GM12878 (cell line): ENCODE data around the gene CD163L1. TPM values are rescaled to one million over a fixed set of nuclear protein-coding genes. Genes with fewer than 3 reads are reported as not detected.

Source experiments
- ATAC-seq: fragments of 200-7000 bp; cut with Tn5 transposase; 3 replicates; pipeline ENCODE4 v1.9.1; 2020; ENCODE audit warnings: mild to moderate bottlenecking, moderate library complexity
- BruUV-seq: library from RNA; stranded (reverse); fragments of 400-500 nt; replicated peaks from 2 replicates; lab custom pipeline; 2021; lab: Mats Ljungman, UMichigan
- CTCF ChIA-PET: fragments of 300-600 bp; sonication (Branson Sonifier 250); formaldehyde crosslinking; extraction: SDS; loops from one replicate; lab custom pipeline; 2021; ENCODE audit warnings: inconsistent platforms; lab: Yijun Ruan, JAX
- POLR2A ChIA-PET: fragments of 350-600 bp; formaldehyde crosslinking; extraction: SDS; loops from one replicate; lab custom pipeline; 2021; ENCODE audit warnings: inconsistent platforms; lab: Charles Lee
- RAD21 ChIA-PET: fragments of 300-600 bp; sonication (Branson Sonifier 250); formaldehyde crosslinking; loops from one replicate; lab custom pipeline; 2023; ENCODE audit warnings: antibody characterized with exemption; ENCODE audit not compliant: unreplicated experiment; lab: Charles Lee
- SMC1A ChIA-PET: fragments of 300-600 bp; sonication (Branson Sonifier 250); formaldehyde crosslinking; loops from one replicate; lab custom pipeline; 2023; ENCODE audit not compliant: unreplicated experiment, uncharacterized antibody; lab: Charles Lee
- DNase-seq: peaks from one replicate; pipeline ENCODE4 v3.0.0-alpha.2; 2011; ENCODE audit warnings: low read depth, low spot score
- FAIRE-seq: peaks from 3 replicates; lab custom pipeline; 2011; peaks lifted over from hg19 to GRCh38; lab: Jason Lieb, UNC
- H2AFZ ChIP-seq: 2 replicates; pipeline ENCODE4 v1.6.0; 2011; ENCODE audit warnings: low read depth, low read length, control low read depth; ENCODE audit not compliant: control insufficient read depth
- H3K27ac ChIP-seq: 2 replicates; pipeline ENCODE4 v1.5.1; 2011; ENCODE audit warnings: control low read depth; ENCODE audit not compliant: control insufficient read depth, insufficient read depth
- H3K27me3 ChIP-seq, 2 experiments: replicated peaks in 1 of 2; 2 replicates each; pipeline versions ENCODE4 v1.6.0 to v1.6.1; 2011; ENCODE audit warnings: low read length in 1 of 2; ENCODE audit not compliant: control insufficient read depth in 2 of 2, insufficient read depth in 2 of 2
- H3K36me3 ChIP-seq, 2 experiments: 2 replicates each; pipeline ENCODE4 v1.5.1; 2011; ENCODE audit warnings: low read length in 1 of 2; ENCODE audit not compliant: control insufficient read depth in 2 of 2, insufficient read depth in 2 of 2
- H3K4me1 ChIP-seq: 2 replicates; pipeline ENCODE4 v1.6.1; 2011; ENCODE audit warnings: mild to moderate bottlenecking, low read length, moderate library complexity, mixed read lengths; ENCODE audit not compliant: control insufficient read depth, insufficient read depth
- H3K4me2 ChIP-seq: 2 replicates; pipeline ENCODE4 v1.6.0; 2011; ENCODE audit warnings: control low read depth; ENCODE audit not compliant: control insufficient read depth, insufficient read depth
- H3K4me3 ChIP-seq: fragments of 200-600 bp; sonication (generic); 2 replicates; pipeline ENCODE4 v1.5.1; 2016
- H3K79me2 ChIP-seq: 2 replicates; pipeline ENCODE4 v1.6.0; 2011; ENCODE audit warnings: low read length; ENCODE audit not compliant: control insufficient read depth, insufficient read depth
- H3K9ac ChIP-seq: 2 replicates; pipeline ENCODE4 v1.8.0; 2011; ENCODE audit warnings: low read length, control low read depth, mixed read lengths; ENCODE audit not compliant: control insufficient read depth, insufficient read depth
- H3K9me3 ChIP-seq: replicated peaks from 3 replicates; pipeline ENCODE4 v1.5.1; 2011; ENCODE audit warnings: mild to moderate bottlenecking, low read length; ENCODE audit not compliant: control insufficient read depth, insufficient read depth
- H4K20me1 ChIP-seq: 2 replicates; pipeline ENCODE4 v1.6.0; 2011; ENCODE audit not compliant: control insufficient read depth, insufficient read depth
- HCFC1 ChIP-seq: fragments of 150-350 bp; IDR thresholded peaks from 2 replicates; pipeline ENCODE4 v1.6.1; 2014; ENCODE audit warnings: low read length
- JUND ChIP-seq: IDR thresholded peaks from 2 replicates; pipeline ENCODE4 v1.6.1; 2012; ENCODE audit warnings: low read depth, mild to moderate bottlenecking, low read length, improper control_type of control experiment, moderate library complexity
- NR2C2 ChIP-seq: IDR thresholded peaks from 2 replicates; pipeline ENCODE4 v1.6.1; 2011; ENCODE audit warnings: borderline replicate concordance, low read depth; ENCODE audit not compliant: control insufficient read depth, insufficient read length
- PAX8 ChIP-seq: fragments of 450-650 bp; IDR thresholded peaks from 2 replicates; pipeline ENCODE4 v1.6.1; 2017; ENCODE audit warnings: mild to moderate bottlenecking, moderate library complexity
- RAD21 ChIP-seq: IDR thresholded peaks from 2 replicates; pipeline ENCODE4 v1.6.1; 2011; ENCODE audit warnings: mild to moderate bottlenecking, low read depth, low read length, moderate library complexity; ENCODE audit not compliant: insufficient read depth
- SUPT20H ChIP-seq: IDR thresholded peaks from 2 replicates; pipeline ENCODE4 v1.6.1; 2011; ENCODE audit warnings: low read depth, mild to moderate bottlenecking, low read length, moderate library complexity, borderline replicate concordance; ENCODE audit not compliant: control insufficient read depth
- WGBS: methylation state at CpG from one replicate; pipeline ENCODE4 v1.1.6; 2016; ENCODE audit warnings: low lambda C conversion rate; ENCODE audit not compliant: insufficient replicate concordance, insufficient coverage; ENCODE audit errors: missing lambda C conversion rate; 5-methylcytosine and 5-hydroxymethylcytosine counted together
- in situ Hi-C: fragments of 300-500 bp; cut with MboI; formaldehyde crosslinking; loops from 9 replicates; pipeline ENCODE4 v1.14.3; 2018; ENCODE audit warnings: mixed read lengths
- intact Hi-C: fragments of 100-400 bp; cut with micrococcal nuclease; formaldehyde crosslinking; loops from one replicate; pipeline ENCODE4 v1.14.2; 2022; ENCODE audit not compliant: unreplicated experiment
- polyA plus RNA-seq, 11 experiments: library from polyadenylated mRNA; depleted of rRNA in 4 of 11; unstranded in 6 of 11; stranded (reverse) in 5 of 11; fragments of >200 nt; fragmentation: Nextera tagmentation in 4 of 11; fragmentation: Illumina TruSeq in 1 of 11; extraction: Ambion mirVana in 4 of 11; extraction: Trizol in 1 of 11; gene quantifications; 1 replicate in 1 of 11; 2 replicates in 10 of 11; pipeline versions ENCODE4 v1.2.1 to v1.2.3, GENCODE V29; 2011 to 2016; ENCODE audit warnings: inconsistent platforms in 2 of 11, missing spikeins in 2 of 11, low read depth in 1 of 11
- total RNA-seq, 4 experiments: library from RNA; depleted of rRNA in 3 of 4; stranded (reverse); fragments of >200 nt in 3 of 4; fragmentation: Illumina TruSeq in 1 of 4; extraction: Trizol in 1 of 4; gene quantifications; 2 replicates each; pipeline versions ENCODE4 v1.2.1 to v1.2.3, GENCODE V29; 2013 to 2021
- TF ChIP-seq, protein P1 (sequence below): fragments of 450-650 bp; IDR thresholded peaks from 2 replicates; pipeline ENCODE4 v1.6.1; 2017; ENCODE audit warnings: borderline replicate concordance
- TF ChIP-seq, protein P2 (sequence below): IDR thresholded peaks from 2 replicates; pipeline ENCODE4 v1.6.1; 2011; ENCODE audit warnings: low read depth, mild to moderate bottlenecking, low read length, moderate library complexity, borderline replicate concordance; ENCODE audit errors: extremely low read depth

CD163L1 gene
- total and polyA plus RNA-seq, 10 of the 15 experiments (the other 5 are each of a cell fraction or from before 2014, with no cell fraction given) = 0.49 to 2.9 (median 1.6) TPM; not detected in 1

DNA sequence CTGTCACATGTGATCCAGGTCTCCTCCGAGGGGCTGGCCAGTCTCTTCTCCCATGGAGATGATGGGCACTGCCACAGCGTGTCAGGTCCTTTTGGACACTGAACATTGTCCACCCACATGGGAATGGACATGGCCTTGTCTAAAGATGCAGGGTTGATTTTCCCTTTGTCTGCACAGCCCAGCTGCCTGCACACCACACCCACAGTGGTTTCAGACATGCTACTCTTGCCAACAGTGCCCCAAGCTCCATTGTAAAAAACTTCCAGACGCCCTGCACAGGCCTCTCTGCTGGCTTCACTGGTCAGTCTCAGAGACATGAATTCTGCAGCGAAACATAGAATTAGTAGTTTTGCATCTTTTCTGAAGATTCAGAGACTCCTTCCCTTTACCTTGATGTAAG is 41.1 kb upstream of the CD163L1 start:
- no TSS peak for BruUV-seq
- H4K20me1 ChIP-seq = no peaks in the 10 kb centered on the region
- SMC1A ChIA-PET = no interaction called here
- H2AFZ ChIP-seq = no peak overlapping the region
- in situ Hi-C loops (no loop called here), intact Hi-C loops (no loop called here)
- H3K27ac ChIP-seq = no peak overlapping the region
- H3K27me3 ChIP-seq = no peaks in the 10 kb centered on the region
- DNase-seq (no peak), ATAC-seq (no peak), FAIRE-seq (no peak)
- no peaks in the 10 kb centered on the region for H3K9me3 ChIP-seq
- H3K4me2 ChIP-seq = no peak overlapping the region
- H3K4me1 ChIP-seq = no peaks in the 10 kb centered on the region
- H3K4me3 ChIP-seq = no peak overlapping the region
- CTCF ChIA-PET = interaction anchor here (0.6 kb wide), 1 partner anchor 154 kb away, joined by 3 read pairs; no protein-coding TSS in a partner anchor
- TF ChIP-seq HCFC1 (no peak), PAX8 (no peak), SUPT20H (no peak), JUND (no peak)
- TF ChIP-seq, protein P1, sequence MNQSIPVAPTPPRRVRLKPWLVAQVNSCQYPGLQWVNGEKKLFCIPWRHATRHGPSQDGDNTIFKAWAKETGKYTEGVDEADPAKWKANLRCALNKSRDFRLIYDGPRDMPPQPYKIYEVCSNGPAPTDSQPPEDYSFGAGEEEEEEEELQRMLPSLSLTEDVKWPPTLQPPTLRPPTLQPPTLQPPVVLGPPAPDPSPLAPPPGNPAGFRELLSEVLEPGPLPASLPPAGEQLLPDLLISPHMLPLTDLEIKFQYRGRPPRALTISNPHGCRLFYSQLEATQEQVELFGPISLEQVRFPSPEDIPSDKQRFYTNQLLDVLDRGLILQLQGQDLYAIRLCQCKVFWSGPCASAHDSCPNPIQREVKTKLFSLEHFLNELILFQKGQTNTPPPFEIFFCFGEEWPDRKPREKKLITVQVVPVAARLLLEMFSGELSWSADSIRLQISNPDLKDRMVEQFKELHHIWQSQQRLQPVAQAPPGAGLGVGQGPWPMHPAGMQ = no peak
- TF ChIP-seq, protein P2, sequence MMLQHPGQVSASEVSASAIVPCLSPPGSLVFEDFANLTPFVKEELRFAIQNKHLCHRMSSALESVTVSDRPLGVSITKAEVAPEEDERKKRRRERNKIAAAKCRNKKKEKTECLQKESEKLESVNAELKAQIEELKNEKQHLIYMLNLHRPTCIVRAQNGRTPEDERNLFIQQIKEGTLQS = no peak
- WGBS = 3% methylated on average over 4 of the region's 4 CpGs
- H3K9ac ChIP-seq = no peak overlapping the region
- RAD21 ChIA-PET = no interaction called here
- no peaks in the 10 kb centered on the region for H3K79me2 ChIP-seq
- no peaks in the 10 kb centered on the region for H3K36me3 ChIP-seq
- POLR2A ChIA-PET = no interaction called here

DNA sequence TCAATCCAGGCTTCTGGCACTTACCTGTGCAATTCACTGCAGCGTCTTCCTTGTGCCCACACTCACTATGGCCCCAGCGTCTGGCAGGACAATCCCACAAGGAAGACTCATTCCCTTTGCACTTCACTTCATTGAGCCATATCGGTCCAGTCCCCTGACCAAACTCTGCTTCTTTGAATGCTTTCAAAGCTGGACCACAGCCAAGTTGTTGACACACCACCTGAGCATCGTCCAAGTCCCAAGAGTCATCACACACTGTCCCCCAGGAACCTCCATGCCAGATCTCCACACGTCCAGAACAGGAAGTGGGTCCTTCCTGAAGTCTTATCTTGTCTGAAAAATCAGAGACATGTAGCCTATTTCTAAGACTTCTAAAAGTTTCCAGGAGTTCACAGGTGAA is 39.4 kb upstream of the CD163L1 start:
- Histone ChIP-seq H3K9ac (no peak overlapping the region), H3K4me1 (no peaks in the 10 kb centered on the region), H3K36me3 (no peaks in the 10 kb centered on the region), H3K4me2 (no peak overlapping the region), H2AFZ (no peak overlapping the region), H3K27ac (no peak overlapping the region), H3K9me3 (no peaks in the 10 kb centered on the region), H3K4me3 (no peak overlapping the region), H3K79me2 (no peaks in the 10 kb centered on the region), H4K20me1 (no peaks in the 10 kb centered on the region), H3K27me3 (no peaks in the 10 kb centered on the region)
- ChIA-PET POLR2A (no interaction called here), CTCF (no interaction called here), RAD21 (no interaction called here), SMC1A (no interaction called here)
- WGBS = 9% methylated on average over 5 of the region's 5 CpGs
- no peak for ATAC-seq
- no peak for DNase-seq
- intact Hi-C loops = no loop called here
- in situ Hi-C loops = no loop called here
- FAIRE-seq = no peak
- no TSS peak for BruUV-seq
- TF ChIP-seq RAD21 (no peak), NR2C2 (no peak)
